Measurements from ENCODE around the gene KCNA10.

KCNA10 gene

GRCh38 chr1:110490791-110491451 lies 28.1 kb downstream of the KCNA10 start:
- DNase-seq (ENCODE audit: low read depth): no peak
- no peak for TF ChIP-seq CTCF (IDR thresholded peaks at IDR 0.05; ENCODE audit: control insufficient read depth, insufficient read depth, low read depth, low read length, missing control alignments)
- no peak overlapping the region for H3K4me3 ChIP-seq (ENCODE audit: control insufficient read depth, low read depth, low read length)

GRCh38 chr1:110489973-110490542 lies 28.9 kb downstream of the KCNA10 start:
- no peak for TF ChIP-seq CTCF (IDR thresholded peaks at IDR 0.05; ENCODE audit: control insufficient read depth, insufficient read depth, low read depth, low read length, missing control alignments)
- H3K4me3 ChIP-seq (ENCODE audit: control insufficient read depth, low read depth, low read length): no peak overlapping the region
- no peak for DNase-seq (ENCODE audit: low read depth)

- TF ChIP-seq CTCF (IDR thresholded peaks at IDR 0.05; ENCODE audit: control insufficient read depth, insufficient read depth, low read depth, low read length, missing control alignments): no peak
- no peak overlapping the region for H3K4me3 ChIP-seq (ENCODE audit: control insufficient read depth, low read depth, low read length)
- DNase-seq (ENCODE audit: low read depth): no peak
Measured at GRCh38 chr1:110489406-110489805, 29.6 kb downstream of the KCNA10 start.

- no peak for TF ChIP-seq CTCF (IDR thresholded peaks at IDR 0.05; ENCODE audit: control insufficient read depth, insufficient read depth, low read depth, low read length, missing control alignments)
- H3K4me3 ChIP-seq (ENCODE audit: control insufficient read depth, low read depth, low read length): no peak overlapping the region
- DNase-seq (ENCODE audit: low read depth): no peak
Measured at GRCh38 chr1:110488867-110489266, 30.1 kb downstream of the KCNA10 start.

GRCh38 chr1:110488161-110488560 lies 30.8 kb downstream of the KCNA10 start:
- H3K4me3 ChIP-seq (ENCODE audit: control insufficient read depth, low read depth, low read length): no peak overlapping the region
- no peak for TF ChIP-seq CTCF (IDR thresholded peaks at IDR 0.05; ENCODE audit: control insufficient read depth, insufficient read depth, low read depth, low read length, missing control alignments)
- DNase-seq (ENCODE audit: low read depth): no peak

GRCh38 chr1:110487726-110488125 lies 31.2 kb downstream of the KCNA10 start:
- no peak overlapping the region for H3K4me3 ChIP-seq (ENCODE audit: control insufficient read depth, low read depth, low read length)
- no peak for DNase-seq (ENCODE audit: low read depth)
- TF ChIP-seq CTCF (IDR thresholded peaks at IDR 0.05; ENCODE audit: control insufficient read depth, insufficient read depth, low read depth, low read length, missing control alignments): no peak

Measured in AG09309 (cell line).